Fibroblast of the conjunctiva (primary cell): ENCODE results near the gene HIPK2.

ENCODE experiments used
- DNase-seq: peaks from one replicate; pipeline ENCODE4 v3.0.0-alpha.2; 2010; ENCODE audit warnings: low read depth

HIPK2 gene

DNA sequence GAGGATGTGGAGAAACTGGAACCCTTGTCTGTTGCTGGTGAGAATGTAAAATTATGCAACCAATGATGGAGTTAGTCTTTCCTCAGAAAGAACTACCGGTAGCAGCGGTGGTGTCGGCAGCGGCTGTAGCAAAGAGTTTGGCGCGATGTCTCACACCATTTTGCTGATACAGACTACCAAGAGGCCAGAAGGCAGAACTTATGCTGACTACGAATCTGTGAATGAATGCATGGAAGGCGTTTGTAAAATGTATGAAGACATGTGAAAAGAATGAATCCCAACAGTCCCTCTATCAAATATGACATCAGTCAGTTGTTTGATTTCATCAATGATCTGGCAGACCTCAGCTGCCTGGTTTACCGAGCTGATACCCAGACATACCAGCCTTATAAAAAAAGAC, 243.7 kb downstream of the HIPK2 start:
- no peak for DNase-seq

- no peak for DNase-seq
These were observed 245.1 kb downstream of the HIPK2 start for GRCh38 chr7:139532636-139533155.

DNA sequence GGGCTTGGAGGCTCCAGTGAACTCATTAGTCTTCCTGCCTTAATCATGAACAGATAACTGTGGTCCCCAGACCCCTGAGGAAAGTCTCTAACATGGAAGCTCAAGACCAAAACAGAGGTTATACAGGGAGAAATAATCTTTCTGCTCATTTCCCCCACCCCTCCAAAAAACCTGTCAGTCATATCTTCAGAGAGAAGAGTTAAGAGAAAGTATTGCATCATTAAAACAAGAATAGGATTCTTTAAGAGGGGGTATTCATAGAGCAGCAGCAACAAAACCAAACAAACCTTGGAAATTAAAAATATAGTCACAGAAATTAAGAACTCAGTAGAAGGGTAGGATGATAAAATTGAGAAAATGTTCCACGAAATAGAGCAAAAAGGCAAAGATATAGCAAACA, 246.7 kb downstream of the HIPK2 start:
- DNase-seq: no peak

DNA sequence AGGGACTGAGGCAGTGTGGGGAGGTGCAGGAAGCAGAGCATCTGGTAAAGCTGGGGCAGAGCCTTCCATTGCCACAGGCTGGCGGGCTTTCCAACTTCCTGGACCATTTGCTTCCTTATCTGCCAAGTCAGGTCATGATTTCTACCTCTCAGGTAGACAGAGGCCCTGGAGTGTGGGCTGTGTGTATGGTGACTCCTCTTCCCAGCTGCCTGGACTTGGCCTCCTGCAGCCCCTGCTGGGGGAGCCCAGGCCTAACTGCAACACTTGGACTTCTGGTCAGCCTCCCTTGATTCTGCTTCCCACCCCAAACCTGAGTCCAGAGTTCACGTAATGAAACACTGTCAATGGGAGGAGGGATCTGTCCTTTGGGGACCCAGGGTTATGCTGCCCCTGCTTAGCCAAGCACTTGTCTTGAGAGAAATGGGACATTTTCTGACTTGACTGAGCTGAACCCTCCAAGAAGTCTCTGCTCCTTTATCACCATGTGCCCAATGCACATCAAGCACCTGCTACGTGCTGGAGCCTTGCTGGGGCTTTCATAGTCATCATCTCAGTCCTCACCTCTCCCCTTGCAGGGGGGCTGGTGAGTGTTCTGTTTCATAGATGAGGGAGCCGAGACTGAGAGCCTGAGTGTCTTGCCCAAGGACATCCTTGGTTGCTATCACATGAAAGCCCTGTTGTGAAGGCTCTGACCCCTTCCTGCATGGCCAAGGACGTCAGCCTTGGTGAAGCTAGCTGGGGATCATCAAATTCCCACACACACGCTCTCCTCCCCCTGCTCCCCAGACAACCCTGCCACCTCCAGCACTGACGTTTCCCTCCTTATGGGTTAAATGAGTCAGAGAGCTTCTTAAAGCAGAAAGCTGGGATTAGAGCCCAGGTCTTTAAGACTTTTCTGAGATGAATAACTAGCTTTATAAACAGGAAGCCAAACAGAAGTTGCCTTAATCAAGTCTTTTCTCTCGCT, 250.9 kb downstream of the HIPK2 start:
- peak; percentile 28 for DNase-seq

GRCh38 chr7:139525750-139526149, 252.0 kb downstream of the HIPK2 start:
- DNase-seq: no peak

GRCh38 chr7:139525239-139525638, 252.6 kb downstream of the HIPK2 start:
- no peak for DNase-seq

DNA sequence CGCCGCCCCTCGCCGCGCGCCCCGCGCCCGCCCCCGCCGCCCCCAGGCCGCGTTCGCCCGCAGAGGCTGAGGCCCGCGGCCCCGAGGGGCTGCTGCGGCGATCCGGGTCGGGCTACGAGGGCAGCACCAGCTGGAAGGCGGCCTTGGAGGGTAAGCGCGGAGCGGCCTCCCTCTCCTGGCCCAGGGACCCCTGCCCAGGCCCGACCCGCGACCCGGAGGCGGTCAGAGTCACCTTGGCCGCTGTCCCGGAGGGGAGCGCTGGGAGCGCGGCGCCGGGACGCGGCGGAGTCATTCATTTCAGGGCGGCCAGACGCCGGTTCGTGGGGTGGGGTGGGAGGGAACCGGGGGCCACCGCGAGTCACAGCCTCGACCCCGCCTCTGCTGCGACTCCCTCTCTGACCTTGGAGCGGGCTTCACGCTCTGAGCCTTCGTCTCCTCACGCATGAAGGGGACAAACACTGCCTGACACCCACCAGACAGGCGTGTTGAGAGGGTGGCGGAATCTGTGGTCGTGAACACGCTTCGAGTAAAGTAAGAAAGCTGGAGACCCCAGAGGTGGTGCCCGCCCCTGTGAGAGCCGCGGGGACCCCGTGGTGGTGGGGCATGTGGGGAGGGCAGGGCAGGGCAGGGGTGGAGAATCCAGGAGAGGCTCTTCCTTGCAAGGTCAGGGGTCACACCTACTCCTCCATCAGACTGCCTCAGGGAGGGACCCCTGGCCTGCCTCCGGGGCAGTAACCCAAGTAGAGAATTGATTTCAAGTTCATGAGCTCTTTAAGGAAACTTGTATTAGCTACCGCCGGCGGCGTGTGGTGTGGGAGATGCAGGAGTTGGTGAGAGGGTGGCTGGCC, 253.6 kb downstream of the HIPK2 start:
- no peak for DNase-seq

DNA sequence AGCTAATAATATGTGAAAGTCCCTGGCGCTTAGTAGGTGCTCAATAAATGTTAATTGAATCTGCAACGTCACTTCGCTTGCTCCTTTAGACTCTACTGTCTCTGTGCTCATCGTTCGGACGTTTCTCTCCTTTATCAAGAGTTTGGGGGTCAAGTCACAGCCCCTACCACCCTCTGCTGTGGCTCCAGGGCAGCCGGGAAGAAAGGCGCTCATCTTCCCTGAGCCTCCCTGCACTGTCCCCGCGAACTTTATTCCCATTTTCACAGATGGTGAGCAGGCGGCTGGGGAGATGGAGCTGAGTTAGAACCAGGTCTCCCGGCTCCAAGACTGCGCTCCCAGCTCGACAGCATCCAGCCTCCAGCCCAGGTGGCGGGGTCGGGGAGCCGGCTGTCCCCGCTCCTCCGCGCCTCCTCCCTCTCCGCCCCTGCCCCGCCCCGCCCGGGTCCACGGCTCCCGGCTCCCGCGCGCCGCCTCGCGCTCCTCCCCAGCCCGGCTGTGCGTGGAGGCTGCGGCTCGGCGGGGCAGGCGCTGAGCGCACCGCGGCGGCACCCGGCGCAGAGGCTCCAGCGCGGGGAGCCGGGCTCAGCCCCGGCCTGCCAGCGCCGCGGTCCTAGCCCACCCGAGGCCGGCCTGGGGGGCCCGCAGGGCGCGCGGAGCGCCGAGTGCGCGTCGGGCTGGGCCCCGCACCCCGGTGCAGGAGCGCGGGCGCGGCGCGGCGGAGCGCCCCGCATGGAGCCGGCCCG, 254.4 kb downstream of the HIPK2 start, which contains the start of gene CLEC2L:
Gene CLEC2L (plus strand): TSS at position 487 of the 743 bp plus-strand sequence. CDS start 243 bp downstream, at position 730.
- no peak for DNase-seq

GRCh38 chr7:139522830-139523198, 255.0 kb downstream of the HIPK2 start:
- DNase-seq: no peak

GRCh38 chr7:139521439-139521838, 256.4 kb downstream of the HIPK2 start:
- DNase-seq: no peak

GRCh38 chr7:139515266-139515665, 262.5 kb downstream of the HIPK2 start:
- DNase-seq: no peak
